Ovary (tissue), 3 donors: Measurements from ENCODE around the gene UTP14C.

Experiments
- EP300 ChIP-seq: sonication (generic); formaldehyde crosslinking; IDR thresholded peaks from one replicate; pipeline ENCODE4 v1.6.1; 2017; ENCODE audit warnings: antibody characterized with exemption
- POLR2A ChIP-seq: fragments of 450-650 bp; IDR thresholded peaks from one replicate; pipeline ENCODE4 v1.6.1; 2017; ENCODE audit warnings: antibody characterized with exemption, mild to moderate bottlenecking, moderate library complexity
- TF ChIP-seq, protein P1 (sequence below), 3 donors: fragments of 450-650 bp in 2 of 3; fragments of 200-600 bp in 1 of 3; IDR thresholded peaks; one replicate each; pipeline versions ENCODE4 v1.5.1 to v1.8.0; 2016 to 2022; ENCODE audit warnings: antibody characterized with exemption in 3 of 3, mild to moderate bottlenecking in 1 of 3
- donor health status: DM: no; HTN: no; CAD: no.

GRCh38 chr13:52003541-52003940 lies 20.9 kb upstream of the UTP14C start:
- TF ChIP-seq POLR2A, result no peak
- TF ChIP-seq, protein P1, sequence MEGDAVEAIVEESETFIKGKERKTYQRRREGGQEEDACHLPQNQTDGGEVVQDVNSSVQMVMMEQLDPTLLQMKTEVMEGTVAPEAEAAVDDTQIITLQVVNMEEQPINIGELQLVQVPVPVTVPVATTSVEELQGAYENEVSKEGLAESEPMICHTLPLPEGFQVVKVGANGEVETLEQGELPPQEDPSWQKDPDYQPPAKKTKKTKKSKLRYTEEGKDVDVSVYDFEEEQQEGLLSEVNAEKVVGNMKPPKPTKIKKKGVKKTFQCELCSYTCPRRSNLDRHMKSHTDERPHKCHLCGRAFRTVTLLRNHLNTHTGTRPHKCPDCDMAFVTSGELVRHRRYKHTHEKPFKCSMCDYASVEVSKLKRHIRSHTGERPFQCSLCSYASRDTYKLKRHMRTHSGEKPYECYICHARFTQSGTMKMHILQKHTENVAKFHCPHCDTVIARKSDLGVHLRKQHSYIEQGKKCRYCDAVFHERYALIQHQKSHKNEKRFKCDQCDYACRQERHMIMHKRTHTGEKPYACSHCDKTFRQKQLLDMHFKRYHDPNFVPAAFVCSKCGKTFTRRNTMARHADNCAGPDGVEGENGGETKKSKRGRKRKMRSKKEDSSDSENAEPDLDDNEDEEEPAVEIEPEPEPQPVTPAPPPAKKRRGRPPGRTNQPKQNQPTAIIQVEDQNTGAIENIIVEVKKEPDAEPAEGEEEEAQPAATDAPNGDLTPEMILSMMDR (IDR thresholded peaks at IDR 0.05), result no peak
- TF ChIP-seq EP300, result no peak
